AG09309 (cell line): Measurements from ENCODE around the gene ABHD5.
A peak's percentile ranks its signal among the peaks of the same experiment; 100 is the strongest.

ENCODE experiments used
- DNase-seq: peaks from one replicate; pipeline ENCODE4 v3.0.0-alpha.2; 2010; ENCODE audit warnings: low read depth
- H3K4me3 ChIP-seq: 2 replicates; pipeline ENCODE4 v1.5.1; 2011; ENCODE audit warnings: mild to moderate bottlenecking, low read depth, low read length, moderate library complexity; ENCODE audit not compliant: control insufficient read depth
- TF ChIP-seq, protein P1 (sequence below): IDR thresholded peaks from 2 replicates; pipeline ENCODE4 v1.5.1; 2011; ENCODE audit warnings: mild to moderate bottlenecking, low read depth, low read length, inconsistent platforms; ENCODE audit not compliant: insufficient read depth, control insufficient read depth; ENCODE audit errors: missing control alignments

The ABHD5 gene

DNA sequence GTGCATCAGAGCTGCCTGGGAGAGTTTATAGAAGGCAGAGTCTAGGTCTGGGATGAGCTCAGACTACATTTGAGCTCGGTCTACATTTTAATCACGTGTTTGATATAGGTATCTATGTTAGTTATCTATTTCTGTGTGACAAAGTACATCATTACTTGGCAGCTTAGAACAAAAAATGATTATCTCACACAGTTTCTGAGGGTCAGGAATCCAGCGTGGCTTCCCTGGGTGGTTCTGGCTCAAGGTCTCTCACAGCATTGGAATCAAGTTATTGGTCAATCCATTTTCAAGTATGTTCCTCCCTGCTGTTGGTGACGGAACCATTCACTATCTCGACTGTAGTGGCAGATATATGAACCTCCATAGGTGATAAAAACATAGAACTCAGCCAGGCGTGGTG, 71.7 kb downstream of the ABHD5 start:
- TF ChIP-seq, protein P1, sequence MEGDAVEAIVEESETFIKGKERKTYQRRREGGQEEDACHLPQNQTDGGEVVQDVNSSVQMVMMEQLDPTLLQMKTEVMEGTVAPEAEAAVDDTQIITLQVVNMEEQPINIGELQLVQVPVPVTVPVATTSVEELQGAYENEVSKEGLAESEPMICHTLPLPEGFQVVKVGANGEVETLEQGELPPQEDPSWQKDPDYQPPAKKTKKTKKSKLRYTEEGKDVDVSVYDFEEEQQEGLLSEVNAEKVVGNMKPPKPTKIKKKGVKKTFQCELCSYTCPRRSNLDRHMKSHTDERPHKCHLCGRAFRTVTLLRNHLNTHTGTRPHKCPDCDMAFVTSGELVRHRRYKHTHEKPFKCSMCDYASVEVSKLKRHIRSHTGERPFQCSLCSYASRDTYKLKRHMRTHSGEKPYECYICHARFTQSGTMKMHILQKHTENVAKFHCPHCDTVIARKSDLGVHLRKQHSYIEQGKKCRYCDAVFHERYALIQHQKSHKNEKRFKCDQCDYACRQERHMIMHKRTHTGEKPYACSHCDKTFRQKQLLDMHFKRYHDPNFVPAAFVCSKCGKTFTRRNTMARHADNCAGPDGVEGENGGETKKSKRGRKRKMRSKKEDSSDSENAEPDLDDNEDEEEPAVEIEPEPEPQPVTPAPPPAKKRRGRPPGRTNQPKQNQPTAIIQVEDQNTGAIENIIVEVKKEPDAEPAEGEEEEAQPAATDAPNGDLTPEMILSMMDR, result no peak
- no peak for DNase-seq

DNA sequence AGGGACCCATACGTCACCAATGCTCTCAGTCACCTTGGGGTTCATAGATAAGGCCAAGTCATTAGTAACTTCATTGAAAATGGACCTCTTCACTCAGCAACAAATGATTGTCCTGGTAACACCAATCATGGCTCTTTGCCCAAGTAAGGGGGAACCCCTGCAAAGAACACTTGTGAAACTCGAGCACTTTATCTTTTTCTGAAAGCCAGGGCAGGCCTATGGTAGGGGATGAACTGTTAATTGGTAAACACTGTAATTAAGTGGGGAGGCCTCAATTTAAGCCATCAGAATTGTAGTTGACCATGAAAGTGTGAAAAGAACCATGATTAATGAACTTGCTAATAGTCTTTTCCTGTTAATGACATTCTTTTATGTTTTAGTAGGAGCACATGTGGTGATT, 73.3 kb downstream of the ABHD5 start:
- TF ChIP-seq, protein P1, result no peak
- H3K4me3 ChIP-seq, result no peak overlapping the region
- DNase-seq, result no peak

More for the DNA sequence above, 71.7 kb downstream of the ABHD5 start:
- H3K4me3 ChIP-seq, result no peak overlapping the region

DNA sequence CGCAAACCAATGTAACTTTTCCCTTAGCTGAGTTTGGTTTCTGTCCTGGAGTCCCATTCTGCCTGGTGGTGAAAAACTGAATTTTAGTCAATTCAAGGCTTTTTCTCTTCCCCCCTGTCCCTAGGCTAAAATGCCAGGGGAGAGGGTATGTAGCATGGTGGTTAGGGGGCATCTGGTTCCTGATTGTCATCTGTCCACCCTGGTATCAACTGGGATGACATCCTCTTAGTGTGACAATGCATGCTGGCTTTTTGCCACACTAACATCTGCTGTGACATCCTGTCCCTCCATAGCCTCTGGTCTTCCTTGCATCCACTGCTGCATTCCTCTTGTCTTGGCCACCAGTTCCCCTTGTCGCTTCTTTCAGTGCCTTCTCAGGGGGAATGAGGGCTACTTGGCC, 73.7 kb downstream of the ABHD5 start:
- TF ChIP-seq, protein P1, result no peak
- no peak for DNase-seq
- H3K4me3 ChIP-seq, result no peak overlapping the region

DNA sequence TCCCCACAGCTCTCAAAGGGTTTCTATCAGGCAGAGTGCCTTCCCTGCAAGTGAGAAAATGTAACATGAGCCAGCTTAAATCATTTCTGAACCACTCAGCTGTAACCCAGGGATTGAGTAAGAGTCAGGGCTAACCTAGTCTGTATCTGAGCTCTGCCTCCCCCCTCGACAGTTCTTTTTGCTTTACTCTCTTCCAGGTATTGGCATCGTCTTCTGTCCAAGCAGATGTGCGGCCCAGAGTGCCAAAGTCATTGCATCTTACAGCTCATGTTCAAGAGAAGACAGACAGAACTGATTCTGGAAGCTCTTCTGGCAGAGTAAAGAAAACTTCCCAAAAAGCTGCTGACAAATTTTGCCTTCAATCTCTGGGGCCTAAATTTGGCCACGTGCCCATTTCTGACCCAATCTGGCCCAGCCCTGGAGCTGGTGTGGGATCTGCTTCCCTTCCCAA, 74.8 kb downstream of the ABHD5 start:
- TF ChIP-seq, protein P1, result no peak
- no peak for DNase-seq
- no peak overlapping the region for H3K4me3 ChIP-seq

DNA sequence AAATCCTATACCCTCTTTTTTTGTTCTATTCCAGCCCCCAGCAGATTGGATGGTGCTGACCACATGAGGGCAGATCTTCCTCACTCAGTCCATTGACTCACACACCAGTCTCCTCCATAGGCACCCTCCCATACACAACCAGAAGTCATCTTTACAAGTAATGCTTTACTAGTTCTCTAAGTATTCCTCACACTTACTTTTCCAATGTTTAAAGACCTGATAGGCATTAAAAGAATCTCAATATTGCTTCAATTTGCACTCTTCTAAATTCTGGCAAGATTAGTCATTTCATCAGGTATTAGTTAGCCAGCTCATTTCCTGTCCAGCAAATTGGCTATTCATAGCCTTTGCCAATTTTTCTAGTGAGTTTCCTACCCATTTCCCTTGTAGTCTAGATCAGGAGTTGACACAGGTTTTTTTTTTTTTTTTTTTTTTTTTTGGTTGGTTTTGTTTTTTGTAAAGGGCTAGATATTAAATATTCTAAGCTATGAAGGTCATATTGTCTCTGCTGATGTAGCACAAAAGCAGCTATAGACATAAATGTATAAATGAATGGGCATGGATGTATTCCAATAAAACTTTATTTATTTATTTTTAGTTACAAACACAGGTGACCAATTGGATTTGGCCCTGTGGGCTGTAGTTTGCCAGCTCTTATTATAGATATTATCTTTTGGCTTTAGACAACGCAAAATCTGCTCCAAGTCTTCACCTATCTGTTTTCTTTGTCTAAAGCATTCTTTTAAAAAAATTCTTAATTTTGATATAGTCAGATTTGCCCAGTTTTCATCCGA, 76.1 kb downstream of the ABHD5 start:
- TF ChIP-seq, protein P1, result peak; percentile 18
- DNase-seq, result no peak
- no peak overlapping the region for H3K4me3 ChIP-seq

DNA sequence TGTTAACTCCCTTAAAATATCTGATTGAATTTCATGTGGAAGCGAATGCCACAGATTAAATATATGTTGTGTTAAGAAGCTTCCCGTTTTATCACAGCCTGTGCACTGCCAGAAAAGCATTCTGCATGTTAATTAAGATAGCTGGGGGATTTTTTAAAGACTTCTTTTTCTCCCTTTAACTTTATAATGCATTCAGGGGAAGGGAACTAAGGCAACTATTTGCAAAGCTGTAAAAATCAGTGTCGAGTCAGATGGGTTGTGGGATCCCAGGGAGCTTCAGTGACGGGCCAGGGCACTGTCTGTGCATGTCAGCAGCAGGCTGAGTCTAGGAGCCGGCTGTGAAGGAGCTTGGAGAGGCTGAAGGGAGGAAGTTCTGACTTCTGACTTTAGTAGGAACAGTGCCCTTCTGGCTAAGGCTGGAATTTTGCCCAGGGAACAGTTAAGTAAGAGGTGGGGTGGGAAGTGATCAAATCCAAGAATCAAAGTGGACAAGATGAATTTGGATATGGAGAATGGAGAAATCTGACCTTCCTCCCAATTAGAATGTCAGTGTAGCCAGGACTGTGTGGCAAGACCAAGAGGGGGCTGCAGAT, 77.7 kb downstream of the ABHD5 start:
- no peak for DNase-seq
- TF ChIP-seq, protein P1, result no peak
- no peak overlapping the region for H3K4me3 ChIP-seq
